GM12875 (cell line): ENCODE measurements around the gene U2AF2.
A peak's percentile ranks its signal among the peaks of the same experiment; 100 is the strongest.

Experiments used
- H3K4me3 ChIP-seq: one replicate; pipeline ENCODE4 v1.5.1; 2011; ENCODE audit warnings: low read depth, low read length, control low read depth
- CTCF ChIP-seq: IDR thresholded peaks from 2 replicates; pipeline ENCODE4 v1.5.1; 2011; ENCODE audit warnings: low read depth, mild to moderate bottlenecking, control low read depth, inconsistent platforms, low read length, moderate library complexity, borderline replicate concordance; ENCODE audit not compliant: insufficient read depth

The U2AF2 gene

DNA sequence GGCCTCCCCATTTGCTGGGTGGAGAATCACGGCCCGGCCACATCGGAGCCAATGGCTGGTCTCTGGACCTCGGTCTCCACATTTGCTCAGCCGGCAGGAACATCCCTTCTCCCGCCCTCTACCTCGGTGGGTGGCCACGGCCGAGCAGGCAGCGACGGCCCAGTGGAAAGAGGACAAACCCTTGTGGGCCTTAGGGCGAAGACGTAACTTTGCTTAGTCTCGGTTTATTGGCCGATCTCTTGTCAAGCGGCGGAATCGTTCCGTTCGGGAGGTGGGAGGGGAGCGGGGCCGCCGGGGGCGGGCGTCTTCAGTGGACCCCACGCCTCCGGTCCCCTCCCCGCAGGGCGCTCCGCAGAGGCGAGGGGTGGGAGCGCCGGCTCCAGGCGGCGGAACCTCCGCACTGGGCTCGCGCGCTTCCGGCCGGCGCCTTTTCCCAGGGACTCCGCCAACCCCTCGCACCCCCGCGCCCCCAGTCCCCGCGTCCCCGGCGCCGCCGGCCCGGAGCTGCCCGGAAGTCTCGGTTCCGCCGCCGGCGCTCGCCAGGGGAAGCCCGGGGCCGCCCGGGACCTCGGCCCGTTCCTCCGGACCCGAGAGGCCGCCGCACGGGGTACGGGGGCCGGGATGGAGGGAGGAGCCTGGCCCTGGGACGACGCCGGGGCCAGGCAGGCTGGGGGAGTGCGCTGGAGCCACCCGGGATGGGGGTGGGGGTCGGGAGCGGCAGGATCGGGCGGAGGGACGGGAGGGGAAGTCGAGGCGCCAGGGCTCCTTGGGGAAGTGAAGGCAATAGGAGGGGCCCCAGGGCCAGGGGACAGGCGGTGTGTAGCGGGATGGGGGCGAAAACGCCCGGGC is 14.0 kb upstream of the U2AF2 start, which contains the start of gene ZNF580:
ZNF580 (plus strand) TSS at position 426 of the 849 bp plus-strand sequence. CDS start 1,507 bp downstream, outside the sequence.
- no peak for TF ChIP-seq CTCF
- peak within 1 kb of the TSS; percentile 80 for H3K4me3 ChIP-seq

DNA sequence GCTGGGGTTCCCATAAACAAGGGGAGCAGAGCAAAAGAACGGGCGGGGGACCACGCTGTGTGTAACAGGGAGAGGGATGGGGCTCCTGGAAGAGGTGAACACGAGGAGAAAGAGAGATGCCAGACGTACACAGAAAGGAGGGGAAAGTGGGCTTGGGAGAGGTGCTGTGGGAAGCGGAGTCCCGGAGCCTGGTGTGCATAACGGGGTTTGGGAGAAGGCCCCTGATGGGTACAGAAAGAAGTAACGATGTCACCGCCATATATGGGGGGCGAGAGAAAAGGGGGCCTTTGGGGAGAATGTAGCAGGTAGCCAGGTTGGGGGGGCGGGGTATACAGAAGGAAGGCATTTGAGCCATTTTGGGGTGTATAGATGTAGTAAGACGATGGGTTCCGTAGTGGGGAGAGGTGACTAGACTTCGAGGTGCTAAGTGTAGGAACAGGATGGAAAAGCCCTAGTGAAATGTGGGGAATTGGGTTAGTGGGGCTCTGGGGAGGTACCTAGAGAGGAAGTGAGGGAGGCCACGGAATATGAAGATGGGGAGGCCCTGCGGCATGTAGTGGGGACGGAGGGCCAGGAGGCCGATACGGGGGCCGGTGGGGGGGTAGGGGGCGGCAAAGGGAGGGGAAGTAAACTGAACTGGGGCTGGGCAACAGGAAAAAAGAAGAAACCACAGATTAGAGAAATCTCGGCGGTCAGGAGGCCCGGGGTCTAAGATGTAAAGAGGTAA is 13.2 kb upstream of the U2AF2 start:
- H3K4me3 ChIP-seq, result peak overlapping the region; percentile 80
- TF ChIP-seq CTCF, result no peak

- no peak for TF ChIP-seq CTCF
- peak overlapping the region; percentile 80 for H3K4me3 ChIP-seq
Measured at GRCh38 chr19:55642153-55643002, 12.5 kb upstream of the U2AF2 start.

DNA sequence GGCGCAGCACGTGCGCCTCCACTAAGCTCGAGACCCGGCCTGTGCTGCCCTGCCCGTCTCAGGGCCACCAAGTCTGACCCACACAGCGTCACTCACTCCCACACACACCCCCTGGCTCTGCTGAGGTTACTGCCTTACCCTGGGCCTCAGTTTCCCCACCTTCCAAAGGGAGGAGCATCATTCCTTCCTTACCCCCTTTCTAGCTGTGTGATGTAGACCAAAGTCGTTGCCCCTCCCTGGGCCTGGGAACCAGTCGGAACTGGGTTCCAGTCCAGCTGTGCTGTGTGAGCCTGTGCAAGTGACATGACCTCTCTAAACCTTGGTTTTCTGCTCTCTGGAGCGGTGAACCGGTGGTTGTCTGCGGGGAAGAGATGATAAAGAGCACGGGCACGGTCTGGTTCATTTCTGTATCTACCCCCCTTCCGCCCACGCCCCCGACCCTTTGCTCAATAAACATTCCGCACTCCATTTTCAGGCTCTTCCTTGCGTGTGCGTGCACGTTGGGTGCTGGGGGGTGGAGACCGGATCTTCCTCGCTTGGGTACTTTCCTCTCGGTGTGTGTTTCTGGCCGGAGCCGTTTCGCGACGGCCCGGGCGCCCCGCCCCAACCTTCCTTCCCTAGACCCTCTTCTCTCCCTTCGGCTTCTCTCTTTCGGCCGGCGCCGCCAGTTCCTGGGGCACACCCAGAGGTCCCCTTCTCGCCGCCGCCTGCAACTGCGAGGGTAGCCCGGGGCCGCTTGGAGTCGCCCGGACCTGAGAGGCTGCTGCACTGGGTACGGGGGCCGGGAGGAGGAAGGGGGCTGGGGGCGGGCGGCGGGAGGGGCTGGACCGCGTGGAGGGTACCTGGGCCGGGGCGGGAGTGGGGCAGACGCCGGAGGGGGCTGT is 11.6 kb upstream of the U2AF2 start, which contains the start of gene ZNF581:
ZNF581 (plus strand) TSS at position 647 of the 884 bp plus-strand sequence. CDS start 923 bp downstream, outside the sequence.
- H3K4me3 ChIP-seq, result peak within 1 kb of the TSS; percentile 80
- no peak for TF ChIP-seq CTCF

- H3K4me3 ChIP-seq, result peak overlapping the region; percentile 80
- no peak for TF ChIP-seq CTCF
Measured at GRCh38 chr19:55643887-55644176, 11.0 kb upstream of the U2AF2 start.

DNA sequence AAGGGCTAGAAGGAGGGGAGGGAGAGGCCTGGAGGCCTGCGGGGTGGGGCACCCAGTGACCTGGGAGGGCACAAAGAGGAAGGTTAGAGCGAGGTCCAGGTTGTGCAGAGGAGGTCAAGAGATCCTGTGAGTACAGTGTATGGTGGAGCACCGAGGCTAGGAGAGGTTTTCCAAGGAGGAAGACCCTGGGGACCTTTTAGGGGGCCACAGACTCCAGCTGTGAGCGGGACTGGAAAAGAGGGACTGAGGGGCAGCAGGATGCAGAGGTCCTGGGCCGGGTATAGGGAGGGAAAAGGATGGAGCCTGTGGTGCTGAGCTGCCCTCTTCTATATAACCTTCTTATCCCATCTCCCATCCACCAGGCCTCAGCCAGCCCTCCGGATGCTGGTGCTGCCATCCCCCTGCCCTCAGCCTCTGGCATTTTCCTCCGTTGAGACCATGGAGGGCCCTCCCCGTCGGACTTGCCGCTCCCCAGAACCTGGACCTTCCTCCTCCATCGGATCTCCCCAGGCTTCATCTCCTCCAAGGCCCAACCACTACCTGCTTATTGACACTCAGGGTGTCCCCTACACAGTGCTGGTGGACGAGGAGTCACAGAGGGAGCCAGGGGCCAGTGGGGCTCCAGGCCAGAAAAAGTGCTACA is 10.5 kb upstream of the U2AF2 start:
- TF ChIP-seq CTCF, result no peak
- H3K4me3 ChIP-seq, result peak overlapping the region; percentile 80
